GM18498 (cell line): ENCODE results near the gene ANLN.

Source experiments
- ATAC-seq: cut with Tn5 transposase; IDR thresholded peaks from one replicate; pipeline ENCODE4 v1.9.1; 2021; ENCODE audit warnings: mild to moderate bottlenecking, moderate library complexity; ENCODE audit not compliant: unreplicated experiment

Gene ANLN

GRCh38 chr7:36409180-36409579, 19.5 kb downstream of the ANLN start:
- no peak for ATAC-seq

GRCh38 chr7:36415144-36415543, 25.5 kb downstream of the ANLN start:
- ATAC-seq: no peak

GRCh38 chr7:36416251-36416650, 26.6 kb downstream of the ANLN start:
- no peak for ATAC-seq

DNA sequence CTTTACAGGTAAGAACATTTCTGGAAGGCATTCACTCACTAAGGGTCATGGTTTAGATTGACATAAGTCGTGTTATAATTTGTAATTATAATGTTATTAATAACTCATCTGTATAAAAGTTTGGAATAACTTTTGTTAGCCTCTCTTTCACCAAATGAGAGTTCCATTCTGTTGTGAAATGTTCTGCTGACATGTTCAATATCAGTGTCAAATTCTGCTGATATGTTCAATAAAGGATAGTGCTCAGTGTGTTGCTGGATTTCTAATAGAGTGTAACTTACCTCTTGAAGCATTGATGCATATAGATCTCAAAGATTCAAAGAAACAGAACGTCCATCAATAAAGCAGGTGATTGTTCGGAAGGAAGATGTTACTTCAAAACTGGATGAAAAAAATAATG, 30.6 kb downstream of the ANLN start:
- no peak for ATAC-seq

DNA sequence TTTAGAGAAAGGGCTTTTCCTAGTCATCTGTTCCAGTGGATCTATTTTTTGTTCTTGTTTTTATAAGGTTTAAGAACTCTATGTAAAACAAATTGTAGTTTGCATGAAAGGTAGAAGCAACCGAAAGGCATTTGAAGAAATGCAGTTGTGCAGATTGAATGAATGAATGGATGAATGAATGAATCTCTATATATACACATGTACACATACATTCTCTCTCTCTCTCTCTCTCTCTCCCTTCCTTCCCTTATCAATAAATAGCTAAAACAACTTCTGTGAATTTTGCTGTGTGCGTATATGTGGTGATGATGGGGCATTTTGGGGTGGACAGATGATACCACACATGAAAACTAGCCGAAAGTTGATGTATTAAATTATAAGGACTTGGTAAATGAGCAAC, 32.4 kb downstream of the ANLN start:
- no peak for ATAC-seq

- ATAC-seq: no peak
These were observed 34.0 kb downstream of the ANLN start for GRCh38 chr7:36423633-36424032.

DNA sequence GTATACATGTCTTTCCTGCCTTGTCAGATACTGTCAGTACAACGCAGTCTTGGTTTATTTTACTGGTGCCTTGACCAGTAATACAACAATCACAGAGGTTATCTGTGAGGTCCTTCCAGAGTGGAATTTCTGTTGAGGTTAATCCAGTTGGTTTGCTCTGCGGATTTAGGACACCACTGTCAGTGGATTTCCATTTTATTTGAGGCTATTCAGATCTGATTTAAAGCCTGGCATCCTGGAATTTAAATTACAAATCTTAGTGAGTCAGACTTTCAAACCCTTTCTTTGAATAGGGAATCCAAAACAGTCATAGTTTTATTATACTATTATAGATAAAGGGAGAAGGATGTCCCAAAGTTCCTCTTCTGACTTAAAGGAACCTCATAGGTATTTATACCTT, 40.5 kb downstream of the ANLN start:
- no peak for ATAC-seq

- ATAC-seq: no peak
These were observed 41.2 kb downstream of the ANLN start for GRCh38 chr7:36430881-36431280.

- no peak for ATAC-seq
These were observed 48.5 kb downstream of the ANLN start for GRCh38 chr7:36438211-36438610.

DNA sequence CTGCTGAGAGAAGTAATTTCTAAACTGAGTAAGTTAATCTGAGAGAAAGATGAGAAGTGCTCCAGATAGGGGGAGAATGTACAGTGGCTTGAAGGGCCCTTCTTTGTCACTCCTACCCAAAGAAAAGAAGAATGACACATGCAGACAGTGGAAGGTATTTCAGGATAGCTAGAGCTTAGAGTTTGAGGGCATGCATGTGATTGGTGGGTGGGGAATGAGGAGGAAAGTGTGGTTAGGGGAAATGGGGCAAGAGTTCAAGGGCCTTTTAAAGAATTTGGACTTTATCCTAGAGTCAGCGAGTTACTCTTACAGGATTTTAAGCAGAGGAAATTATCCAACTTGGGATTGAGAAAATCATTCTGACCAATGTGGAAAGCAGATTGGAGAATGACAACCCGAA, 50.0 kb downstream of the ANLN start:
- no peak for ATAC-seq

- no peak for ATAC-seq
These were observed 51.2 kb downstream of the ANLN start for GRCh38 chr7:36440880-36441279.

- ATAC-seq: no peak
These were observed 51.8 kb downstream of the ANLN start for GRCh38 chr7:36441344-36442022.

DNA sequence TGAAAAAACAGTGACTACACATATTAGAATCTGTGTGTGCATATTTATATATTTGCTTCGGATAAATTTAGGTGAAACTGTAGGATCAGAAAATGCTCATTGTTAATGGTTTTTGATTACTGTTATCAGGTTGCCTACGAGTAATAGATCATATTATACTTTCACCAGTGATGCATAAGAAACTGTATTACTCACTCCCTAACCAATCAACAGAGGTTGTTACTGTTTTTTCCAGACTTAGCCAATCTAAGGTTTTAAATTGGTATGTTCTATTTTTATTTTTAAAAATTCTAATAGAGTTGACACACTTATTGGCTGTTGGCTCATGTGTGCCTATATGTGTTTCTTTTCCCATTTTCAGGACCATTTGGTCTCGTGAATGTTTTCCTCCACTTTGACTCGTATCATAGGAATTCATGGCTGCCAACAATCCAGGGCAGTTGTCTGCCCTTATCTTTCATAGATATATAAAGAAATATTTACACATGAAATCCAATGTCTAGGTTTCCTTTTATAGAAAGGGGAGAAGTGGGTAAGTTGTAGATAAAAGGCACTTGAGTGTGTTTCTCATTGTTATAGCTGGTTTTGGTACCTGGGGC, 59.2 kb downstream of the ANLN start:
- ATAC-seq: no peak

- no peak for ATAC-seq
These were observed 60.0 kb downstream of the ANLN start for GRCh38 chr7:36449685-36450084.

DNA sequence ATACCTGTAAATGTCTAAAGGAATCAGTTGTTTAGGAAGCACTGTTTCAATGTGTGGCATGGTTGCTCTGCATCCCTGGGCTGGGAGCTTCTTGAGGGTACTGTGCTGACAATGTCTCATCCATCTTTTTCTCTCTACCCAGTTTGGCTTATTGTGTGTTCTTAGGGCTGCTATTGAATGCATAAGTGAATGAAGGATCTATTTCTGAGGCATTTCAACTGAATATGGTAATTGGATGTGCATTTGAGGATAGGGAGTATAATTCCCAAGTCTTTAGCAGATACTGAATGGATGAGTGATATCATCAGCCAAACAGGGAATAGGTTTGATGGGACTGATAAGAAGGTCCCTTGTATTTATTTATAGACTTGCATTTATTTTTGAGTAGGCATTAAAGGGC, 64.1 kb downstream of the ANLN start:
- ATAC-seq: no peak

GRCh38 chr7:36455646-36456045, 66.0 kb downstream of the ANLN start:
- ATAC-seq: no peak

DNA sequence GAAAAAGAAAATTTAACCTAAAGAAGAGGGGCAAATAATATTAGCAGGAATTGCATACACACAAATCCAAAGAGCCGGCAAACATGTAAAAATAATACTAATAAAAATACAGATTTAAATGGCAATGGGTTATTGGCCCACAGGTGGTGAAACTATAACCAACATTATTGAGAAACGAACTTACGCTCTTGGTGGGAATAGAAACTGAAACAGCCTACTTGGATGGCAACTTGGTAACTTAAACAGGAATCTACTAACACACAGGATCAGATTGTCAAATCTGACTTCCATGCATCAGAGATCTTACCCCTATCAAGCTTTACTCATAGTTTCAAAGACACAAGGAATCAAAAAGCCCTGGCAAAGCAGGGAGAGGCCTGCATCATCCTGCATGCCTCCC, 66.5 kb downstream of the ANLN start:
- ATAC-seq: no peak

GRCh38 chr7:36456548-36456947, 66.9 kb downstream of the ANLN start:
- ATAC-seq: no peak

GRCh38 chr7:36459236-36459960, 69.7 kb downstream of the ANLN start:
- ATAC-seq: no peak

DNA sequence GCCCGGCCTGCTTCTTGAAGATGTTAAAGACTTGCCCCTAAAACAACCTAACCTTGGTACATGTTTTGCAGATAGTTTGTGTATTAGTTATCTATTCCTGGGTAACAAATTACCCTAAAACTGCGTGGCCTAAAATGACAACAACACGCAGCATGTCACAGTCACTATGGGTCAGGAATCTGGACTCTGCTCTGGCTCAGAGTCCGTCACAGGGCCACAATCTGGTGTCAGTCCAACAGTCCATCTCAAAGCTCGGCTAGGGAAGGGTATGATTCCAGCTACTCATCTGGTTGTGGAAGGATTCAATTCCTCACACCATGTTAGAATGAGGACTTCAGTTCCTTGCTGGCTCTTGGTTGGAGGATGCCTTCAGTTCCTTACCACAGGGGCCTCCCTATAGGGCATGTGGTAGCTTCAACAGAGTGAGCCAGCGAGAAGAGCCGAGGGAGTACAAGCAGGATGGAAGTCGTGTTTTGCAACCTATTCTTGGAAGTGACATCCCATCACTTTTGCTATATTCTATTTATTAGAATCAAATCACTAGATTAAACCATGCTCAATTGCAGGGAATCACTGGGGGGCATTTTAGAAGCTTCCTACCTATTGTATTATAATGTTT, 71.3 kb downstream of the ANLN start:
- ATAC-seq: no peak

- no peak for ATAC-seq
These were observed 73.0 kb downstream of the ANLN start for GRCh38 chr7:36462551-36463137.

DNA sequence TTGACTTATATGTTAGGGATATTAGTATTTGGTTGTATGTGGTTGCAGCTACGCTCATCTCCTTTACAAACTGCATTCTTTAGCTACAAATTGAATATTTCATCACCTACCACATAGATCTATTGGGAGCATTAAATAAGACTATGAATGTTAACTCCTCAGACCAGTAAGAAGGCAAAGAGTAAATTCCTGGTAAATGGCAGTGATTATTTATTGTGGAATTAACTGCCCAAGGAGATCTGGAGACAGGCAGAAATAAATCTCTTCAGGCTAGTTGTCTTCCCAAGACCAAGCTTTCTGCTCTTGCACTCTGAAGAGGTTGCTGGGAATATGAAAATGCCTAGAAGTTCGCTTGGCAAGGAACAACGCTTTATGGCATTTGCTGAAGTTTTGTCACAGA, 74.6 kb downstream of the ANLN start:
- no peak for ATAC-seq
